GM19397 (cell line): ENCODE results near the gene METTL2B.
"Not testable (repeated sequence)": the region's sequence is repeated elsewhere in the genome, so short reads cannot be mapped to it uniquely, and the experiment has no call there.

Source experiments
- ATAC-seq: cut with Tn5 transposase; IDR thresholded peaks from one replicate; pipeline ENCODE4 v1.9.1; 2021; ENCODE audit warnings: mild to moderate bottlenecking, moderate library complexity; ENCODE audit not compliant: unreplicated experiment

The METTL2B gene

GRCh38 chr7:128454808-128455542, 21.6 kb upstream of the METTL2B start:
- ATAC-seq, result no peak

DNA sequence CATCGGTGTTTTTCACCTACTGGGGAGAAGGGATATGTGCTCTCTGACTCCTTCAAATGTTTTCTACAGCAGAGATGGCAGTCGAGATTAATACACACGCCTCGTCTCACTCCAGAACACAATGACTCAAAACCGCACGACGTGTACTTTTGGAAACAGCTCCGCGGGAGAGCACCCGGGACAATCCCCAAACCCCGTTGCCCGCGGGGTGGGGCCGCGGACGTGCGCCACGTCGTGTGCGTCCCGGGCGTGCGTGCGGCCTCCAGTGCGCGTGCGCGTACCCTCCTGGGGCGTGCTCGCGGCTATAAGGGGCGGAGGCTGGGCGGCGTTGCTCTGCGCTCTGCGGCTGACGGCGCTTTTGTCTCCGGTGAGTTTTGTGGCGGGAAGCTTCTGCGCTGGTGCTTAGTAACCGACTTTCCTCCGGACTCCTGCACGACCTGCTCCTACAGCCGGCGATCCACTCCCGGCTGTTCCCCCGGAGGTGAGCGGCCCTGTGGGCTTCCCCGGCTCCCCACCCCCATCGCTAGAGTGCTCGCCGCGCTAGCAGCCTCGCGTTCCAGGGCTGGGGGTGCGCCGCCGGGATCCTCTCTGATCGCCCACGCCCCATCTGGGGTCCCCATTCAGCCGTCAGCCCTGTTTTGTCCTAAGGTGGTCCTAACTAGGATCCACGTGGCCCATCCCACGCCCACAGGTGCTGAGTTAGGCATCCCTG, 20.8 kb upstream of the METTL2B start, which contains the start of gene HILPDA:
Gene HILPDA, plus strand, starts transcription at position 336 of the 712 bp plus-strand sequence. CDS start 1,391 bp downstream, outside the sequence.
- ATAC-seq, result peak; percentile 93

GRCh38 chr7:128456255-128456725, 20.3 kb upstream of the METTL2B start:
- peak; percentile 16 for ATAC-seq

DNA sequence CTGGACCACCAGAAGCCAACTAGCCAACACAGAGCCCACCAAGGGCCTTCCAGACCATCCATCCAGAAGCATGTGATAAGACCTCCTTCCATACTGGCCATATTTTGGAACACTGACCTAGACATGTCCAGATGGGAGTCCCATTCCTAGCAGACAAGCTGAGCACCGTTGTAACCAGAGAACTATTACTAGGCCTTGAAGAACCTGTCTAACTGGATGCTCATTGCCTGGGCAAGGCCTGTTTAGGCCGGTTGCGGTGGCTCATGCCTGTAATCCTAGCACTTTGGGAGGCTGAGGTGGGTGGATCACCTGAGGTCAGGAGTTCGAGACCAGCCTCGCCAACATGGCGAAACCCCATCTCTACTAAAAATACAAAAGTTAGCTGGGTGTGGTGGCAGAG, 19.2 kb upstream of the METTL2B start:
- not testable (repeated sequence) for ATAC-seq

GRCh38 chr7:128458956-128459355, 17.6 kb upstream of the METTL2B start:
- peak; percentile 11 for ATAC-seq

DNA sequence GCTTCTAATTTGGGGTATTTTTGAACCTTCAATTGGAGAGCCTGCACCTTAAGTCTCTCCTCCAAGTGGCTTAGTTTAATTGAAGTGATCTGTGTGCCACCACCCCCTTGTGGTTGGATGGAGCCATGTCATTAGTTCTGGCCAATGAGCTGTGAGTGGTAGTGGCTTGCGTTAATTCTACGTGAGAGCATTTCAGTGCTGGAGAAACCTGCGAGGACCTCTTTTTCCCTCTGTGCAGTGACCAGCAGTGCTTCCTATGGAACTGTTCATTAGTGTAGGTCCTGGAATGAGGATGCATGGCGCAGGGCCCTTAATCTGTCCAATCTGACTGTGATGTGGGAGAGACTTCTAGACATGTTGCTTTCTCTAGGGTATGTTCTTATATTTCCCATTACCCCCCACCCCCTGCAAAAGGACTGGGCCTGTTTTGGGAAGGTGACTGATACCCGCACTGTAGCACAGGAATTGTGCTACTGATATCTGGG, 17.1 kb upstream of the METTL2B start:
- peak; percentile 32 for ATAC-seq

DNA sequence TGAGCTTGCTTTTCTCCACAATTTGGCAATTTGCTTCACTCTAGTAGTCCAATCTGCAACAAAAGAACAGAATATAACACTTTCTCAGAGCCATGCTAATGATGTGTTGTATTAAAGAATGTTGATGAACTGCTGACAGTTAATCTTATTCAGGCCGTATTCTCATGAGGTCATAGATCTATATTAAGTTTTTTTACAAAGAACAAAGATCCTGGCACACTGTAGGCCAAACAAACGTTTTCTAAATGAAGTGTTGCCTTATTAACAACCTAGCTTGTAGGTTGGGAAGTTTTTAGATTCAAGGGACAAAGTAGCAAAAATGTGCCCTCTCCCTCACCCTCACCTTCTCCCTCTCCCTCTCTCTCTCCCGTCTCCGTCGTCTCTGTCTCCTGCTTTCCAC, 14.1 kb upstream of the METTL2B start:
- no peak for ATAC-seq

DNA sequence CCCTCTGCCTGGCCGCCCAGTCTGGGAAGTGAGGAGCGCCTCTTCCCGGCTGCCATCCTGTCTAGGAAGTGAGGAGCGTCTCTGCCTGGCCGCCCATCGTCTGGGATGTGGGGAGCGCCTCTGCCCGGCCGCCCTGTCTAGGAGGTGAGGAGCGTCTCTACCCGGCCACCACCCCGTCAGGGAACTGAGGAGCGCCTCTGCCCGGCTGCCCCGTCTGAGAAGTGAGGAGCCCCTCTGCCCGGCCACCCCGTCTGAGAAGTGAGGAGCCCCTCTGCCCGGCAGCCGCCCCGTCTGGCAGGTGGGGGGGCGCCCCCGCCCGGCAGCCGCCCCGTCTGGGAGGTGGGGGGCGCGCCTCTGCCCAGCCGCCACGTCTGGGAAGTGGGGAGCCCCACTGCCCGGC, 13.2 kb upstream of the METTL2B start:
- not testable (repeated sequence) for ATAC-seq

- ATAC-seq, result not testable (repeated sequence)
These were observed 12.6 kb upstream of the METTL2B start for GRCh38 chr7:128463933-128464332.

- ATAC-seq, result not testable (repeated sequence)
These were observed 9.7 kb upstream of the METTL2B start for GRCh38 chr7:128466871-128467270.

- not testable (repeated sequence) for ATAC-seq
These were observed 765 bp downstream of the METTL2B start for GRCh38 chr7:128477336-128477690.

DNA sequence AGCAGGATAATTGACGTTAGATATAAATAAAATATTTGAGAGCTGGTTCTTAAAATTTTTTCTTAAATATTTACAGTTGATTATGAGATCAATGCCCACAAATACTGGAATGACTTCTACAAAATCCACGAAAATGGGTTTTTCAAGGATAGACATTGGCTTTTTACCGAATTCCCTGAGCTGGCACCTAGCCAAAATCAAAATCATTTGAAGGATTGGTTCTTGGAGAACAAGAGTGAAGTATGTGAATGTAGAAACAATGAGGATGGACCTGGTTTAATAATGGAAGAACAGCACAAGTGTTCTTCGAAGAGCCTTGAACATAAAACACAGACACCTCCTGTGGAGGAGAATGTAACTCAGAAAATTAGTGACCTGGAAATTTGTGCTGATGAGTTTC, 2.5 kb downstream of the METTL2B start:
- not testable (repeated sequence) for ATAC-seq

GRCh38 chr7:128488134-128488533, 11.6 kb downstream of the METTL2B start:
- not testable (repeated sequence) for ATAC-seq

GRCh38 chr7:128497405-128497804, 20.9 kb downstream of the METTL2B start:
- no peak for ATAC-seq

DNA sequence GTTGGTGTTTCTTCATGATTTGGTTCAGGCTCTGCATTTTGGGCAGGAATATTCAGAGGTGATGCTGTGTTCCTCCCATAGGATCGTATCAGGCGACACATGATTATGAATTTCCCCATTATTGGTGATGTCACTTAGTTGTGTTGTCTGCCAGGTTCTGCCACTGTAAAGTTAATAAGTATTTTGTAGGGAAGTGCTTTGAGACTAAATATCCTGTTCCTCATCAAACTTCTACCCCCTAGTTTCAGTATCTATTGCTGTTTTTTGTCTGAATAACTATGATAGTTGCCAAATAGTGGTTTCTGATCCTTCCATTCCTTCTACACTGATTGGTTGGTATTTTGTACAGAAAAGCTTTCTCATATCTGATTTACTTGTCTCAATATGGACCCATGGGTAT, 28.9 kb downstream of the METTL2B start:
- not testable (repeated sequence) for ATAC-seq

GRCh38 chr7:128506819-128507218, 30.3 kb downstream of the METTL2B start:
- ATAC-seq, result not testable (repeated sequence)

DNA sequence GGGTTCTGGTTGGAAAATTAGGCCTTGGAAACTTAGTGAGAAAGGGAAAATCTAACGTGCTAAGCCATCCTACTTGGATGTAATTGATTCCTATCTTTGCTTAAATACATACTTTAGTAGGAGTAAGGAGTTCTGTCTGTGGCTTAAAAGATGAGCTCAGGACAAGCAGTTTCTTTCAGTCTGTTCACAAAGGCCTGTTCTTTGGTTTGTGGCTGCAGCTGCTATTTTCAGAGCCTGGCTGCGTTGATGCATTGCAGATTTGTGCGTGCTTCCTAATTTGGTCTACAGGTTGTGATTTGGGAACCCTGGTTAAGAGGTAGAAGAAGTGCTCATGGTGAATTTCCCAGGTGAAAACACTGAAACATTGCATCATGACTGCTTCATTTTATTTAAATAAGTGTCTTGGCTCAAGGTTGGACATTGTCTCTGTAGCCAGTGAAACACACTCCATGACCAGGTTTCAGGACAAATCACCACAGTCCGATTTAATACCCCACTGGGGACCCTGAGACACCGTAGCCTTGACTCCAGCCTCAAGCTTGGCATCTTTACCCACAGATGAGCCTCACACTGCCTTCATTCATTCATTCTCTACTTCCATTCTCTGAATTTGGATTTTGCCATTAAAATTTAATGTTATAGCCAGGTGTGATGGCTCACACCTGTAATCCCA, 30.9 kb downstream of the METTL2B start:
- ATAC-seq, result peak; percentile 46

DNA sequence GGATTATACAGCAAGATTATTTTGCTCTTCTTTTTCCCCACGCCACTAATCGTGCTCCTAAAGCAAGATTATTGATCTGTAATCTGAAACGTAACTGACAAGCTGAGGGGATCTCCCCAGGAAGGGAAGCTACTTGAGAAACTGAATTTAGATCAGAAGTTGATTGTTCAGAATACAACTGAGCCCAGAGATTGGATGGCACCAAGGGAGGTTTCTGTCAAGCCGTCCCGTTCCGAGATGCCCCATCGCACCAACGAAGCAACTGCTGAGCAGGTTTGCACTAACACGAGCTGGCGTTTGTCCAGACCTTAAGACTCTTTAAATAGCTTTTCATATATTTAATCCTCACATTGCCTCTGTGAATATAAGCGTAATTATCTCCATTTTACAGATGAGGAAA, 35.1 kb downstream of the METTL2B start:
- not testable (repeated sequence) for ATAC-seq

DNA sequence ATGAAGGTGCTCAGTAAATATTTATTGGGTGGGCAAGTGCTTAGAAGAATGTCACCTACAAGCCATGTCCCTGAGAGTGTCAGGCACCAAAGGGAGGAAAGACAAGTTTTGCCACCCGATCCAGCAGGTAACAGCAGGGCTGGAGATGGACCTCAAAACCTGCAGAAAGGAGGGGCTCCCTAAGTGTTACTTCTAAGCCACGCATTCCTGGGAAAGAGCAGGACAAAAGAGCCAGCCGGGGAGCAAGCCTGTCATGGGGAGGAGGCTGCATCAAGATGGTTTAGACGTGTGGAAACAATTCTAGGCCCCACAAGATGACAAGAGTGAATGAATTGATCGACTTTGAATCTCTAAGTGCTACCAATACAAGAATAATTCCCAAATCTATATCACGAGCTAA, 38.7 kb downstream of the METTL2B start:
- not testable (repeated sequence) for ATAC-seq

DNA sequence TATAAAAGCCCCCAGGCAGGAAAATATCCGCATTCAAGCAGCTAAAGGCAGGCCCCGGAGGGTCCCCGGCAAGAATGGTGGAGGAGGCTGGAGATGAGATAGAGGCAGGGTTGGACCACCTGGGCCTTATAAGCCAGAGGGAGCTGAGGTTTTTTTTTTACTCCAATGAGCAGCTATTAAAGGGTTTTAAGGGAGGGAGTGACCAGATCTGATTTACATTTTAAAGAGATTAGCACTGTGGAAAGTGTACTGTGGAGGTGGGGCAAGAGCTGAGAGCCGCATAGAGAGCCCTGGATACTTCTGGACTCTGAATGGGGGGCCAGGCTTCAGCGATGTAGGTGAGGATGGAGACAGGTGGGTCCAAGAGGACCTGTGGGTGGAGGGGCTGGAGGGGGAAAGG, 40.5 kb downstream of the METTL2B start:
- not testable (repeated sequence) for ATAC-seq

GRCh38 chr7:128523226-128523931, 46.8 kb downstream of the METTL2B start:
- ATAC-seq, result not testable (repeated sequence)
